Hepatocyte (in vitro differentiated cells): ENCODE results near the gene C17orf100.

ENCODE experiments used
- EZH2 ChIP-seq: fragments of 200-600 bp; sonication (generic); IDR thresholded peaks from 2 replicates; pipeline ENCODE4 v1.6.1; 2016; ENCODE audit warnings: antibody characterized with exemption, mild to moderate bottlenecking, borderline replicate concordance
- EZH2phosphoT487 ChIP-seq: fragments of 200-600 bp; sonication (generic); IDR thresholded peaks from one replicate; pipeline ENCODE4 v1.6.1; 2018; ENCODE audit warnings: antibody characterized with exemption, mild to moderate bottlenecking, low read depth, moderate library complexity; ENCODE audit not compliant: unreplicated experiment, severe bottlenecking
- TF ChIP-seq, protein P1 (sequence below): fragments of 200-600 bp; sonication (generic); IDR thresholded peaks from 2 replicates; pipeline ENCODE4 v1.5.1; 2016; ENCODE audit warnings: antibody characterized with exemption, mild to moderate bottlenecking; ENCODE audit not compliant: poor library complexity

GRCh38 chr17:6643451-6644125 lies 8.0 kb upstream of the C17orf100 start:
- TF ChIP-seq, protein P1, sequence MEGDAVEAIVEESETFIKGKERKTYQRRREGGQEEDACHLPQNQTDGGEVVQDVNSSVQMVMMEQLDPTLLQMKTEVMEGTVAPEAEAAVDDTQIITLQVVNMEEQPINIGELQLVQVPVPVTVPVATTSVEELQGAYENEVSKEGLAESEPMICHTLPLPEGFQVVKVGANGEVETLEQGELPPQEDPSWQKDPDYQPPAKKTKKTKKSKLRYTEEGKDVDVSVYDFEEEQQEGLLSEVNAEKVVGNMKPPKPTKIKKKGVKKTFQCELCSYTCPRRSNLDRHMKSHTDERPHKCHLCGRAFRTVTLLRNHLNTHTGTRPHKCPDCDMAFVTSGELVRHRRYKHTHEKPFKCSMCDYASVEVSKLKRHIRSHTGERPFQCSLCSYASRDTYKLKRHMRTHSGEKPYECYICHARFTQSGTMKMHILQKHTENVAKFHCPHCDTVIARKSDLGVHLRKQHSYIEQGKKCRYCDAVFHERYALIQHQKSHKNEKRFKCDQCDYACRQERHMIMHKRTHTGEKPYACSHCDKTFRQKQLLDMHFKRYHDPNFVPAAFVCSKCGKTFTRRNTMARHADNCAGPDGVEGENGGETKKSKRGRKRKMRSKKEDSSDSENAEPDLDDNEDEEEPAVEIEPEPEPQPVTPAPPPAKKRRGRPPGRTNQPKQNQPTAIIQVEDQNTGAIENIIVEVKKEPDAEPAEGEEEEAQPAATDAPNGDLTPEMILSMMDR: no peak
- no peak for TF ChIP-seq EZH2phosphoT487
- no peak for TF ChIP-seq EZH2
